Stimulated activated CD4-positive, alpha-beta T cell treated with anti-CD3 and anti-CD28 coated beads, Interleukin-1b, Interleukin-23, amount 100 ng/mL, for 48 hours (primary cell): Measurements from ENCODE around the gene SERPINB5.
"Not testable (repeated sequence)": the region's sequence is repeated elsewhere in the genome, so short reads cannot be mapped to it uniquely, and the experiment has no call there.

Source experiments
- DNase-seq: peaks from one replicate; pipeline ENCODE4 v3.0.0-alpha.2; 2020

SERPINB5 gene, protein sequence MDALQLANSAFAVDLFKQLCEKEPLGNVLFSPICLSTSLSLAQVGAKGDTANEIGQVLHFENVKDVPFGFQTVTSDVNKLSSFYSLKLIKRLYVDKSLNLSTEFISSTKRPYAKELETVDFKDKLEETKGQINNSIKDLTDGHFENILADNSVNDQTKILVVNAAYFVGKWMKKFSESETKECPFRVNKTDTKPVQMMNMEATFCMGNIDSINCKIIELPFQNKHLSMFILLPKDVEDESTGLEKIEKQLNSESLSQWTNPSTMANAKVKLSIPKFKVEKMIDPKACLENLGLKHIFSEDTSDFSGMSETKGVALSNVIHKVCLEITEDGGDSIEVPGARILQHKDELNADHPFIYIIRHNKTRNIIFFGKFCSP

DNA sequence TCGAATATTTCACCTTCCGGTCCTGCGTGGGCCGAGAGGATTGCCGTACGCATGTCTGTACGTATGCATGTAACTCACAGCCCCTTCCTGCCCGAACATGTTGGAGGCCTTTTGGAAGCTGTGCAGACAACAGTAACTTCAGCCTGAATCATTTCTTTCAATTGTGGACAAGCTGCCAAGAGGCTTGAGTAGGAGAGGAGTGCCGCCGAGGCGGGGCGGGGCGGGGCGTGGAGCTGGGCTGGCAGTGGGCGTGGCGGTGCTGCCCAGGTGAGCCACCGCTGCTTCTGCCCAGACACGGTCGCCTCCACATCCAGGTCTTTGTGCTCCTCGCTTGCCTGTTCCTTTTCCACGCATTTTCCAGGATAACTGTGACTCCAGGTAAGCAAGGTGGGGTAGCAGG, at the start of gene SERPINB5:
Gene SERPINB5 (plus strand): TSS at position 291 of the 400 bp plus-strand sequence. CDS start 7,471 bp downstream, outside the sequence.
- DNase-seq, result no peak

DNA sequence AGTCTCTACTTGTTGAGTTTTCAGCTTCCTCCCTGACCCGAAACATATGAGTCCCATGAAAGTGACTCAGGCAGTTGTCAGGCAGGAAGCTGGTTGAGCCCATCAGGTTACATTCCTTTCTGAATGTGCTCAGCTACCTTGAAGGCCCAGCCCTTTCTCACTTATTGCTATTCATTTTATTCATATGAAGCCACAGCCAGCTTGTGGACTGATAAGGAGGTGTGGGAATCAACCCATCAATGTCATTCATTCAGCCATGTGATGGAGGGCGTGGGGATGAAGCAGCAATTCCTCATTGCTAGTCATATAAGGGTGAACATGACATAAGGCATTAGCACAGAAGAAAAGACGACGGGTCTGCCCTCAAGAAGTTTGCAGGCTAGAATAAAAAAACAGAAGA, 49.2 kb upstream of the SERPINB5 start:
- no peak for DNase-seq

DNA sequence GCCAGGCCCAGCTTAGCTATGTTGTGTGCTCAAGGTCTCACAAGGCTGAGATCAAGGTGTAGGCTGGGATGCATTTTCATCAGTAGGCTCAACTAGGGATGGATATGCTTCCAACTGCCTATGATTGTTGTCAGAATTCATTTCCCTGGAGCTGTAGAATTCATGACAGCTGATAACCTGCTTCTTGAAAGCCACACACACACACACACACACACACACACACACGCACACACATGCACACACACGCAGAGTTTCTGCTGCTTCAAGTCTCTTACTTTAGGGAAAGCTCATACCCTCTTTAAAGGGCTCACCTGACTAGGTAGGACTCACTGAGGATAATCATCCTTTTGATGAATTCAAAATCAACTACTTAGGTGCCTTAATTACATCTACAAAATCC, 46.2 kb upstream of the SERPINB5 start:
- no peak for DNase-seq

DNA sequence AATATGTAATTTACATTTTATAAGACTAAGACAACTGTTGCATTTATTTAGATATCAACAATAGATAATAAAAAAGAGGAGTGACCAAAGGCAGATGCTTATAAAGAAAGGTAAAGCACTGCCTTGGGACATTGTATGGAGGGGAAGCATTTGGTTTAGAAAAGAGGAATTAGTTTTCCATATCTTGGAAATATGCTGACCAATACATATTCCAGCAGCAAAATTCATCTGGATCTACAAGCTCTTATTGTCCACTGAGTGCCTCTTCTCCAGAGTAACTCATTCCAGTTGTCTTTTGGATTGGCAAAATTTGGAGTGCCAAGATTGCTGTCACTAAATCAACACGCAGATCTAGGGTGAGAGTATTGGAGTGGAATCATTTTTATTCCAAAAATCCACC, 45.6 kb upstream of the SERPINB5 start:
- DNase-seq, result no peak

DNA sequence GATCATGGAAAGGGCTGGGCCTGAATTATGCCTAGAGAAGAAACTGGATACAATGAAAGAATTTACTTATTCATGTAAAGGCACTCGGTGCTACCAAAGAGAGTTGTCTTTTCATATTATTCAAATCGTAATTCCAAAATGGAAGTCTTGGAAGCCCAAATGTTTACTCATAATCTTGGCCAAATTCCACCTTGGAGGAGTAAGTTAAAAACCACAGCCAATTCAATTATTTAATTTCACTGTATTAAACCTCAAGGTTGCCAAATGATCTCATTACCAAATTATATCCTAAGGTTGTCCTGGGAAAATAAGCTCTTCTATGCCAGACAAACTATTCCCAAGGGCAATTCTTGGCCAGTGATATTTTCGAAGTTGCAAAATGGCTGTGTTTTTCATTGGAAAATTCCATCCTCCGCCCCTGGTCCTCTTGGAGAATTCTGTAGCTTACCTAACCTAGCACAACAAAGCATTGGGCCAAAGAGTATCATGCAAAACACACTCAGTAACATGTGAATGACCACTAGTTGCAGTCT, 43.4 kb upstream of the SERPINB5 start:
- DNase-seq, result no peak

DNA sequence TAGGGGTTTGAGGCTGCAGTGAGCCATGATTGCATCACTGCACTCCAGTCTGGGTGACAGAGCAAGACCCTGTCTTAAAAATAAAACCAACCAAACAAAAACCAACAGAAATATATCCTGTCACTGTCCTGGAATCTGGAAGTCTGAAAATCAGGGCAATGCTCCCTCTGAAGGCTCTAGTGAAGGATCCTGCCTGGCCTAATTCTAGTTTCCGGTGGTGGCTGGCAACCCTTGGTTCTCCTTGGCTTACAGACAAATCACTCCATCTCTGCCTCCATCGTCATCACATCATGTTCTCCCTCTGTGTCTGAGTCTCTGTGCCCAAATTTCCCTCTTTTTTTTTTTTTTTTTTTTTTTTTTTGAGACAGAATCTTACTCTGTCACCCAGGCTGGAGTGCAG, 38.6 kb upstream of the SERPINB5 start:
- no peak for DNase-seq

DNA sequence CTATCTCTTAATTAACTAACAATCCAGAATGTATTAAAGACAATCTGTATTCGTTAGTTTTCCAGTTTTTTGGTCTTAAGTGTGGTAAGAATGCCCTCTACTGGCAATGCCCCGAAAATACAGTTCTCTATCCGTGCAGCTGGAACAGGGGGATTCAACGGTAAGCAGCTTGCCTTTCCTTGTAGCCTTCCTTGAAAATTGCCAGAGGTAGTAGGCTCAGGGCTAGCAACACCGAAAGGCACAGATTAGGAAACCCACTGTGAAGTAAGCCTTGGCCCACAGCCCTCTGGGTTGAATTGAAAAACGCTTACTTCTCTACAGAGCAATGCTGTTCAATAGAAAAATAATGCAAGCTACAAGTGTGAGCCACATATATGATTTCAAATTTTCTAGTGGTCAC, 37.4 kb upstream of the SERPINB5 start:
- DNase-seq, result peak; percentile 28

DNA sequence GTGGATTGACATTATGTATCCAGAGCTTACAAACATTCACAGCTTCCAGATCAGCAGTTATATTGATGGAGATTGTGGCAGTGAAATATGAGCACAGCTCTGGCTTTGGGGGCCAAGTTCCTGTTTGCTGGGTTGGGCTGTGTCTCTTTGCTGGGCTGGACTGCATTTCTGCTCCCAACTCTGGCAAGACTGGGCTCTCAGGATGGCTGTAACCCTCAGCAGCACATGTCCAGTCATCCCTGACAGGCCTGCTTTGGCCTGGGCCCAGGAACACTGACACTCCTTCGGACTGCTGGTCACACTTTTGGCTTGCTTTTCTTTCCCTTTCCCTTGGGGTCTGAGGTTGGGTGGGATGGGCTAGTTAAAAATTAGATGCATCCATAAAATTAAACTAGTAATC, 36.5 kb upstream of the SERPINB5 start:
- DNase-seq, result no peak

DNA sequence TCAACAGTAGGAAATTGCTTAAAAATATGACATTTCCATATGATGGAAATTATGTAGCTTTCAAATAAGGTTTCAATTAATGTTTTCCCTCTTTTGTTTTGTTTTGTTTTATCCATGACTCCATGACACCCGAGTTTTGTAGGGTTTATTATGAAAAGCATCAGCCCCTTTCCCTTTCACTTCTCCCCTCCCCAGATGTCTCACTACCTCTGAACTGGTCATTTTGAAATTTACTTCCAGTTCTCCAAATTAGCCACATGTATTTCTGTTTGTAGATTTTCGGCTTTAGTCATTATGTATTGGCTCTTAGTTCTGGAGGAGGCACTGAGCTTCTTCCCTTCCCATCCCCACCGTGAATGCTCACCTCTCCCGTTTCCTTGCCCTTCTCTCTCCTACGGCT, 35.9 kb upstream of the SERPINB5 start:
- no peak for DNase-seq

DNA sequence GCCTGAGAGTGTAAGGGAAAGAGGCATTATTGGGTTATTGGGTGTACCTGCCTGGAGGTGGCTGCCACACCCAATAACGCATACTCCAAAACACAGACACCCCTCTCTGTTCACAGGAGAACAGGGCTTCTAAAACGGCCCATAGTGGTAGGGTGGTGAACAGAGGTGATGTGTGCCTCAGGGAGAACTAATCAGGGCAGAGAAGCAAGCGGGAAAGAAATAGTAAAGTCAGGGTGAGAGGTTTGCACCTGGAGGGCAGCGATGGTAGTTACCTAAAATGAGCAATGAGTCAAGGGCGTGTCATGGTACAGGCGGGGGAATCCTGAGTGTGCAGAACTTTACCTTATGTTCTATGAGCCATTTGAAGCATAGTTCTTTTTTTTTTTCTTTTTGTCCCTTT, 32.9 kb upstream of the SERPINB5 start:
- no peak for DNase-seq

DNA sequence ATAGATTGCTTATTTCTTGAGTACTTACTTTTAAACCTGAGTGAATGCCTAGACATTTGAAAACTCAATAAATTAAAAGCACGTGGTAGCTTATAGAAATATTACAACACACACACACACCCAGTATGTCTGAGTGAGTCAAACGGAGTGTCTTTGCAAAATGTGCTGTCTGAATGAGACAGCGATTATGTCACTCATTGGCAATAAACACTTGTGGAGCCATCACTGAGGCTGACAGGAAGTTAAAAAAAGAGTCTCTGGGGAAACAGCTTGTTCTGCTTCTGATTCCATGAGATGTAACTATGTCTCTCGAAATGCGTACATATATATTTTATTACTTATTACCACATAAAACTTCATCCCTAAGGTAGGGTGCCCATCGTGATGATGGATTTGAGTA, 32.2 kb upstream of the SERPINB5 start:
- no peak for DNase-seq

DNA sequence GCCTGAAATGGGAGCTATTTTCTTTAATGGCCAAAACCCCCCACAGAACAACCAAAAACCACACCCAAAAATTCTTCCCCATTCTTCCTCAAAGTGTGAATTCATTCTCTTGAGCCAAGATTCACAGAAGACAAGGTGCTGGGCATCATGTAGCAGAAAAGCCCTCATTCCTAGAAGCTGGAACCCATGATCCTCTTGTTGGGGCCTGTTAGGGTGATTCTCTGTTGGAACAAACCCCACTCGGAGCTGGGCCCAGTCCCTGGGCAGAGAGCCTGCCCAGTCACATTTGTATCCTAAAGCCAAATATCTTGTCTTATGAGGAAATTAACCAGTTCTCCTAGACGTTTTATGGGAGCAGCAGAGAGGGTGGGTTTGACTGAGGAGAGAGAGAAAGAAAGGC, 31.7 kb upstream of the SERPINB5 start:
- DNase-seq, result no peak

DNA sequence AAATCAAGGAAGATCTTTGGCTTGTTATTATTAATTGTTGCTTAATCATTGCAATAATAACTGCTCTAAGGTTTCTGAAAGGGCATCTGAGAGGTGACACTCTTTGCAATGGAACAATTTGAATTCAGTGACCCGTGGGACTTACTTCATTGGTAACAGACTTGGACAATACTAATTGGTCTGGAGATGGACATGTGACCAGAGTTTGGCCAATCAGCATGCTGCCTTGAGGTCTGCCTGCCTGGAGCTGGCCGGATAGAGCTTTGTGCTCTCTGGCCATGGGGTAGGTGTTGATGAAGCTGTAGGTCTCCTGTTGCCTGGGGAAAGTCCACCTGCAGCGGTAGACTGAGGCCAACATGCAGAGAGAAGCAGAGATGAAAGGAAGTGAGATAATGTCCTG, 30.5 kb upstream of the SERPINB5 start:
- no peak for DNase-seq

DNA sequence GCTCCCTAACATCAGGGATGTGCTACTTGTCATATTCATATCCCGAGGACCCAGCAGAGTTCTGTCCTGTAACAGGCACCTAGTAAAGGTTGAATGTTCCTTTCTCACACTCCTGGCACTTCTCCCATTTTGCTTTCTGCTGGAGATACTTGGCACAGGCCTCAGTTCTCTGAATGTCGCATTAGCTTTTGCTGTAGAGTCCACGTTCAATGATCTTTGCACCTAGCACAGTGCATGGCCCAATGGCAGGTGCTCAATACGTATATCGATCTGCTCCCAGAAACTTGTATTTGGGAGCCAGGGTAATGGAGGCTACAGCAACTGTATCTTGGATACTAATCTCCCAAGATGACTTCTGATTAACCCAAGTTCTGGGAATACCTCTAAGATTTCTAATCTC, 29.7 kb upstream of the SERPINB5 start:
- no peak for DNase-seq

DNA sequence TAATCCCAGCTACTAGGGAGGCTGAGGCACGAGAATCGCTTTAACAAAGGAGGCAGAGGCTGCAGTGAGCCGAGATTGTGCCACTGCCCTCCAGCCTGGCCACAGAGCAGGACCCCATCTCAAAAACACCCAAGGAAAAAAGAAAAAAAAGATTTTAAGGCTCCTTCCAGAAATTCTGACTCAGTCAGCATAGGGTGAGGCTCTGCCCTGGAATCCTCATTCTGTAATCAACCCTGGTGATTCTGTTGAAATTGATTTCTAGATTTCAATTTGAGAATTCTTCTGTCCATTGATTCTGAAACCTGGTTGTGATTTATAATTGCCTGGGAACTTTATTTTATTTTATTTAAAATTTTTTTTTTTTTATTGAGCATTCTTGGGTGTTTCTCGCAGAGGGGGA, 27.3 kb upstream of the SERPINB5 start:
- DNase-seq, result no peak

DNA sequence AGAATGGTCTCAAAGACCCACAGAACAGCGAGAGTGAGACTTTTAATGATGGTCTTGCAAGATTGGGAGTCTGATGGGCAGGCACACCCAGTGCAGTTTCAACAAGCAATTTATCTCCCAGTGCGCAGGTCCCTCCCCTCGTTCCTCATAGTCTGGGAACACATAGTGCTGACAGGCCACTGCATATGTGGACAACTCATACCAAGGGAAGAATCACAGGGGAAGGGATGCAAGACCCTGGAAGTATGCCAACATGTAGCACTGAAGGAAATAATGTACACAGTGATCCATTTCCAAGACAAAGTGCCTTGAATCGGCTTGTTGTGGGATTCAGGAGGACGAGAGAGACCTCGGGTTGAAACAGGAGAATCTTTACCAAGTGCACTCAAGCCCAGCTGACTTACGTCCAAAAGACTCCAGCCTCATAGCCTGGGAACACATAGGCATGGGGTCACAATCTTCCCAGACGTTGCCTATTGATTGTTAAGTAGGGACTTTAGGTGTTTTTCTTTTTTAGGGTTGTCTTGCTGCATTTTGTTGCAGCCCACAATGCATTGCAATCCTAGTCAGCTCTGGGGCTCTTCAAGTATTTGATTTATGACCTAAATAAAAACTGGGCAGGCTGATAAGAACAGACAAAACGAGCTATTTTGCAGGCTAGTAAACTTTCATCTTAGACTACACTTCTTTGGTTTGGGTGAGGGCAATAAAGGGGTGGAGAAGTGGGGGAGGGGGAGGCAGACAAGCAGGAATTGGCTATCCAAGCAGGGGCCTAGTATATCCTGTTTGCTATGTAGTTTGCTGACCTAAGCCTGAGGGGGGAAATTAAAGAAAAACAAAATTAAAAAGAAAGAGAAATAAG, 24.7 kb upstream of the SERPINB5 start:
- DNase-seq, result no peak

DNA sequence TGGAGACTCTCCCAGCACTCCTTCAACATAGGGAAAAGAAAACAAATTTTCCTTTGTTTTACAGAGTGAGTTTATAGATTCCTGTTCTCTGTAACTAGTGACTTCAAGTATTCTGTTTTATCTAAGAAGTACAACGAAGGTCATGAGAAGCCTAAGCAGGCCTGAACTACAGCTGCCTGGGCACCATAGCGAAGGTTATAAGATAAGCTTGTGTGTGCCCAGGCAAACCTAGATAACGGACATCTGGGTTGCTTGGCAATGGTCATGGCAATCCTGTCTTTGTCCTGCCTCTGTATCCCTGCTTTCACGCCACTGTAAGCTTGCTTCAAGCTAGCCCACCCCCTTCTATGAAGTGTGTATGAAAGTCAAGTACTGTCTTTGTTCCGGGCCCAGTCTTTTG, 24.0 kb upstream of the SERPINB5 start:
- DNase-seq, result not testable (repeated sequence)

DNA sequence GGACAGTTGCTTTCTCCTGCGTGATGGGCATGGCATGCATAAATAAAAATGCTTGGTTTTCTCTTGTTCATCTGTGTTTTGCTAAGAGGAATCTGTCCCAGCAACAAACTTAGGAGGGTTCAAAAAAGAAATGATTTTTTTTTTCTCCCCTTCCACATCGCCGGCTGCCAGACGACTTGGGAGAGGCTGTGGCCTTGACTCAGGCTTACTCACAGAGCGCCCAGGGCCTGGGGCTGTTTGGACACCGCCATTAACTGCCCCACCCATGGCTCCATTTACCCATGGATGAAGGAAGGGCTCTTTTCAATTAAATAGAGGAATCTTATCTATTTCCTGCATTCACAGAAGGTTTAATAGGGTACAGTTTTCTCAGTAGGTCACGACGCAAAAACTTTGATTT, 22.3 kb upstream of the SERPINB5 start:
- DNase-seq, result no peak

DNA sequence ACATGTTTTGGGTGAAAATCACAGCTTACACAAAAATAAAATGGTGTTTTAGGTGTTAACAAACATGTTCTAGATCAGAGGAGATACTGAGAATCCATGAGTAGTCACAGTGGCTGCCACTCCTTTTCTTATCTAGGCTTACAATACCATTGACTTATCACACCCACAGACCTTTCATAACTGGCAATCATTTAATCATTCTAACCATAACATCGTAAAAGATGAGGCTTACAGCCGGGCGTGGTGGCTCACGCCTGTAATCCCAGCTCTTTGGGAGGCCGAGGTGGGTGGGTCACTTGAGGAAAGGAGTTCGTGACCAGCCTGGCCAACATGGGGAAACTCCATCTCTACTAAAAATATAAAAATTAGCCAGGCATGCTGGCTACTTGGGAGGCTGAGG, 18.8 kb upstream of the SERPINB5 start:
- no peak for DNase-seq

DNA sequence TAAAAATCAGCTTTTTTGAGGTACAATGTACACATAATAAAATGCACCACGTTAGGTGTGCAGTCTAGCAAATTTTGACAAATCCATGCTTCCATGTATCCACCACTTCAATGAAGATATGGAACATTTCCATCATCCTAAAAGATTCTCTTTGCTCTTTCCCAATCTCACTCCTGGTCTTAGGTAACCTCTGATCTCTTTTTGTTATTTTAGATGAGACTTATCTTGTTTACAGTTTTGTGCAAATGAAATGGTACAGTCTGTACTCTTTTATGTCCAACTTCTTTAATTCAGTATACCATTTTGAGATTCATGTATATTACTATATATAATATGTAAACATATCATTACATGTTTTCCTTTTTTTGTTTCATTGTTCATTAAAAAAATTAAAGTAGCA, 16.3 kb upstream of the SERPINB5 start:
- DNase-seq, result no peak

DNA sequence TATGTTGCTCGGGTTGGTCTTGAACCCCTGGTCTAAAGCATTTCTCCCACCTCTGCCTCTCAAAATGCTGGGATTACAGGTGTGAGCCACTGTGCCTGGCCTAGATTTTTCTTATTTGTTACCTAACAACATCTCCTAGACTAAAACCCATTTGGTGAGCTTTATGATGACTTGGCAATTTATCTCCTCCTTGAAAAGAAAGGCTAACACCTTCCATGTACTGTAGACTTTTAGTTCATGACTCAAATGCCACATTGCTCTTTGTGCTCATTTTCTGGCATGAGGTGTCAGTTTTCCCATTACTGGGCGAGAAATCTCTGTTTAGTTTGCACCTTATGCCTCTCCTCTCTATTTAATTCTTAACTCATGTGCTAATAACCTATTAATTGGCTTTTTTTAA, 12.3 kb upstream of the SERPINB5 start:
- no peak for DNase-seq

DNA sequence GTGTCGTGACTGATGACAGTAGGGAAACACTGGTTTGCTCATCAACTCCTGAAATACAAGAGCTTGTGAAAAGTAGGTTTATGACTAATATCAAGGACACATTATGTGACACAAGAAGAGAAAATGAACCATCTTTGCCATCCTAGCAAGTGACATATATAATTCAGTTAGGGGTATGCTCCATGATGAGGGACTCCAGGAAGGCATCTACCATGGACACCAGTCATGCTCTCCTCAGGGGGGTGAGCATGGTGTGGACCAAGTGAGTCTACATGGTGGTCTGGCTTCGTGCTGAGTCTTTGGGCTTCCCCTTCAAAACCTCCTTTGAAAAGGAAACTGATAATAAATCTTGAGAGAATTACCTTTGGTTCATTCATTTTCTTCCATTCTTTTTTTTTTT, 11.7 kb upstream of the SERPINB5 start:
- DNase-seq, result peak; percentile 10

DNA sequence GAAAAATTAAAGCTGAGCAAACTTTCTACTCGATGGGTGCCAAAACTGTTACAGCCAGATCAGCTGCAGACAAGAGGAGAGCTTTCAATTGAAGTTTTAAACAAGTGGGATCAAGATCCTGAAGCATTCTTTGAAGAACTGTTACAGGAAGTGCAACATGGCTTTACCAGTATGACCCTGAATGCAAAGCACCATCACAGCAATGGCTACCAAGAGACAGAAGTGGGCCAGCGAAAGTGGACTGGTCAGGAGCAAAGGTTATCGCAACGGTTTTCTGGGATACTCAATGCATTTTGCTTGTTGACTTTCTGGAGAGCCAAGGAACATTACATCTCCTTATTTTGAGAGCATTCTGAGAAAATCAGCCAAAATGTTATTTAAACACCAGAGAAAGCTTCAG, 9.1 kb upstream of the SERPINB5 start:
- no peak for DNase-seq

DNA sequence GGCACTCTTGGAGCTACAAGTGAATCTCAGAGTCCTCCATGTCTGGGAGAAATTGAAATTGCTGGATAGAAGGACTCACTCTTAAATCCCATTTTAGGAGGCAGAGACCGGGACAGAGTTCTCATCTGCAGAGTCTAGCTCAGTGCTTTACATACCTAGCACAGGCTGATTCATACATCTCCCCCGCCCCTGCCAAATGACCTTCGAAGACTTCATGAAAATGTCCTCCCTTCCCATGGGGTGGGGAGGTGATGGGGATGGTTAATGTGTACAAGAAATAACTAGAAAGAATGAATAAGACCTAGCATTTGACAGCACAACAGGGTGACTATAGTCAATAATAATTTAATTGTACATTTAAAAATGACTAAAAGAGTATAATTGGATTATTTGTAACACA, 8.2 kb upstream of the SERPINB5 start:
- DNase-seq, result no peak
